GM12892 (cell line): ENCODE data around the gene NENF.

ENCODE experiments used
- POLR2A ChIP-seq: IDR thresholded peaks from 2 replicates; pipeline ENCODE4 v1.6.1; 2011; ENCODE audit warnings: low read depth, low read length, control low read depth
- POLR2AphosphoS5 ChIP-seq: IDR thresholded peaks from 2 replicates; pipeline ENCODE4 v1.6.1; 2011; ENCODE audit warnings: low read depth, low read length, control low read depth
- TAF1 ChIP-seq: IDR thresholded peaks from 2 replicates; pipeline ENCODE4 v1.6.1; 2011; ENCODE audit warnings: low read depth, mild to moderate bottlenecking, control low read depth, low read length, borderline replicate concordance

DNA sequence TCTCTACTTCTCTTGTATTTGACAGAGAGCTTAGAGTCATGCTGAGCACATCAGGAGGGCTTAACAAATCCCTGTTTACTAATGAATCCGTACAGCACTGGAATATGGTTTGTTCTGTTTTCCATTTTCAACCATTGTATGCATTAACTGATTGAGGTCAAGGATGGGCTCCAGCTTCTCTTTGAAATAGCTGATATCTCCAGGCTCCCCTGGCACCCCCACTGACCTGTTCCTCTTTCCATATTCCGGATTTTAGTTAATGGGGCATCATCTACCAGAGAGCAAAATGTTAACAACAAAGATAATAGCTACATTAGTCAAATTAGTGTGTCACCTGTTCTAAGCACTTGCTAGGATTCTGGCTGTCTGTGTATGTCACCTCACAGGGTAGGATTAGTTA lies 57.6 kb downstream of the NENF start:
- TF ChIP-seq POLR2AphosphoS5 (no peak), TAF1 (no peak), POLR2A (no peak)
